Heart left ventricle (tissue), 13 donors: ENCODE data around the gene SERPINA5.

Experiments used
- CTCF ChIP-seq, 12 donors: fragments of 200-600 bp; sonication (generic) in 4 of 12; IDR thresholded peaks; one replicate each; pipeline versions ENCODE4 v1.5.0 to v1.8.0; 2018 to 2022; ENCODE audit warnings: antibody characterized with exemption in 12 of 12, mild to moderate bottlenecking in 5 of 12
- POLR2A ChIP-seq, 2 donors: fragments of 450-650 bp; IDR thresholded peaks; one replicate each; pipeline ENCODE4 v1.6.1; 2017; ENCODE audit warnings: antibody characterized with exemption in 2 of 2, mild to moderate bottlenecking in 2 of 2, moderate library complexity in 2 of 2
- donor health status: ischemic (EF 13 %, LVEDD 7.1; RV severe dilation, severe dysfunction).
- donor health status: DM: no; HTN: yes; CAD: no.
- donor health status: DM: no; HTN: no; CAD: no.
- donor health status: ischemic (EF 25% LVEDD 6.9; RV normal size, moderate dysfunction).
- donor health status: ischemic (EF 25% LVEDD 5.7; RV mildly dilated, moderate dysfunction).
- donor health status: ischemic (EF 35%, LVEDD 5.7; RV mildly dilated, moderate dysfunction).
- donor health status: nonischemic (EF 11% LVEDD 7.7; RV severe dilation, severe dysfunction).
- donor health status: DM: yes; HTN: yes; CAD: no.
- donor health status: PGD.
- donor health status: ischemic (EF 29% LVEDD 5.4; RV normal size, mild dysfunction).
- donor health status: nonischemic (EF 23%, LVEDD 6.1; RV moderate dilation, normal function).

GRCh38 chr14:94624537-94625352, 43.5 kb downstream of the SERPINA5 start:
- TF ChIP-seq POLR2A (IDR thresholded peaks at IDR 0.05) (no peak), CTCF (IDR thresholded peaks at IDR 0.05) (no peak)
